ENCODE results near the gene CNPPD1.

Gene CNPPD1

DNA sequence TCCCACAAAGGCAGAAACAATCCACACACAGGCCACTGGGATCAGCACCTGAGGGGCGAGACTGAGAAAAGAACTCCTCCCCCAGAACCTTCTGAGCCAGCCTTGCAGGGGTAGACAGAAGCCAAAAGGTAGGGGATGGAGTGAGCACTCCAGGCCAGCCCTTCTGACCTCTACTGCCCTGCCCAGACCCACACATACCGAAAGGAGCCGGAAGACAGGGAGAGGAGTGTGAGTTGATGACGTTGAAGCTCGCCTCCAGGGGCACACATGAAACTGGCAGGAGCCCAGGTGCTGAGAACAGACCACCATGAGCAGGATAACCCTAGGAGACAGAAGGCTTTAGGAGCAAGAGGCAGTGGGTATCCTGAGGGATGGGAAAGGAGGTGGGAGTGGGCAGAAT lies 8.7 kb downstream of the CNPPD1 start:
- H3K4me3 ChIP-seq = no peak overlapping the region
- no peak overlapping the region for H3K27ac ChIP-seq

DNA sequence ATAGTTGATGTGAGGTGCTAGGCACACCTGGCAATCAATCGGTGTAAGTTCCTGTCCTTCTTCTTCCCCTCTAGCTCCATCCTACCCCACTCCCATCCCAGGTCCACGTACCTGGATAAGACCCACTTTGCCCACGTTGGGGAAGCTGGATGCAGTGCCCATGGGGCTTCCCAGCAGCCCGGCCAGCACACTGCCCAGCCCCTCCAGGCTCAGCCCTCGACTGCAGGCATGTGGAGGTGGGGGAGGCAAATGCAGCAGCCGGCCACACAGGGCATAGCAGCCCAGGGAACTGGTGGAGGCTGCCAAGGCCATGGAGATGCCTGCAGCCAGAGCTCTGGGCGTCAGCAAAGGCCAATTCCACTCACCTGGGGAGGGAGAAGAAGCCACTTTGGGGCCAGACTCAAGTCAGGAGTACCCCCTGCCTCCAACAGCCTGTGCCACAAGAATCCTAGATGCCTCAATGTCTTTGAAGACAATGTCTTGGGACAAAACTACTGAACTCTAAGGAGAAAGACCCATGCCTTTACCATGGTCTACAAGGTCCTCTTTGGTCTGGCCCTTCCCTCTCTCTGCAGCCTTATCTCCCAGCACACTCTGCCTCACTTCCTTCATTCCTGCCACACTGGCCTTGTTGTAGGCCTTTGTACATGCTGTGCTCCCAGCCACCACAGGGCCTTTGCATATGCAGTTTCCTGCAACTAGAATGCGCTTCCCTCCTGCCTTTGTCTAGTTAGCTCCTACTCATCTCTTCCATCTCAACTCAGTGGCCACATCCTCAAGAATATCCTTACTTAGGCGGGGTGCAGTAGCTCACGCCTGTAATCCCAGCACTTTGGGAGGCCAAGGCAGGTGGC lies 11.4 kb downstream of the CNPPD1 start:
- H3K4me3 ChIP-seq = no peak overlapping the region
- no peak overlapping the region for H3K27ac ChIP-seq

DNA sequence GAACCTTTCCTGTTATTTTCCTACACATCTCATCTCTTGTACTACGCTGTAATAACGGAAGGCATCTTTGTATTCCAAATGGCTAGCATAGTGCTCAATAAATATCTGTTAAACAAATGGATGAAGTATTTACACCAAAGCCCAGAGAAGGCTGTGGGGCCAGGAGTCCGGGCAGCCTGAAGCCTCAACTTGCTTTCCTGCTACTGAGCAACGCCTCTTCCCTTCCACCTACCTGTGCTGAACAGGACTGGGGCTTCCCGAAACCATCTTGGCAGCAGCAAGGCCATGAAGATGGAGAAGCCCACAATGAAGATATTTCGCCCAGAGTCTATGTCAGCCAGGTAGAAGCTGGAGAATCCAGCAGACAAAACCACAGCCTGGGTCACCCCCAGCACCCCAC lies 13.6 kb downstream of the CNPPD1 start:
- Histone ChIP-seq H3K27ac (no peak overlapping the region), H3K4me3 (no peak overlapping the region)

DNA sequence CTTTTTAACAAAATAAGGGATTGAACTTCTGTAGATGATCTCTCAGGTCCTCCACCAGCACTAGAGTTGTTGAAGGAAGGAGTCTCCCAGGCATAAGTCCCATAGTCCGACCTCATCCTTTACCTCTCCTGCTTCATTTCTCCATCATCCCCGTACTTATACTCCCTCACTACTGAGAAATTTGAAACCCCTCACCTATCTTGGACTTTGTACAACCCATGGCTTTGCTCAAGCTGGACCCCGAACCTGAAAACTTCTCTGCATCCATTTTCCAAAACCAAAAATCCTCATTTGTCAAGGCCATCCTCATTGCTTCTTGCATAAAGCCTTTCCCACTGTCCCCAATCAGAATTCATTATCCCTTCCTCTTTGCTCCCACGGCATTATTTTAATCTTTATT lies 15.6 kb downstream of the CNPPD1 start:
- Histone ChIP-seq H3K27ac (peak overlapping the region in 16 of 21 experiments; percentile 78 to 97 (median 89)), H3K4me3 (peak overlapping the region; percentile 50 to 73 (median 65))

- H3K4me3 ChIP-seq = peak within 1 kb of the TSS; percentile 50 to 73 (median 65)
- peak within 1 kb of the TSS; percentile 78 to 97 (median 88) for H3K27ac ChIP-seq
These were observed 16.3 kb downstream of the CNPPD1 start, which contains the start of gene NHEJ1 for GRCh38 chr2:219160186-219161017. Gene NHEJ1, minus strand, starts transcription at chr2:219160815. Its CDS starts 2,453 bp downstream, at chr2:219158362.

- peak overlapping the region in 19 of 21 experiments; percentile 78 to 97 (median 89) for H3K27ac ChIP-seq
- H3K4me3 ChIP-seq = peak overlapping the region; percentile 50 to 73 (median 65)
These were observed 16.9 kb downstream of the CNPPD1 start for GRCh38 chr2:219159771-219160185.

GRCh38 chr2:219158586-219158985 lies 18.1 kb downstream of the CNPPD1 start:
- Histone ChIP-seq H3K4me3 (no peak overlapping the region), H3K27ac (no peak overlapping the region)

- Histone ChIP-seq H3K4me3 (no peak overlapping the region), H3K27ac (no peak overlapping the region)
These were observed 18.7 kb downstream of the CNPPD1 start for GRCh38 chr2:219158025-219158424.

DNA sequence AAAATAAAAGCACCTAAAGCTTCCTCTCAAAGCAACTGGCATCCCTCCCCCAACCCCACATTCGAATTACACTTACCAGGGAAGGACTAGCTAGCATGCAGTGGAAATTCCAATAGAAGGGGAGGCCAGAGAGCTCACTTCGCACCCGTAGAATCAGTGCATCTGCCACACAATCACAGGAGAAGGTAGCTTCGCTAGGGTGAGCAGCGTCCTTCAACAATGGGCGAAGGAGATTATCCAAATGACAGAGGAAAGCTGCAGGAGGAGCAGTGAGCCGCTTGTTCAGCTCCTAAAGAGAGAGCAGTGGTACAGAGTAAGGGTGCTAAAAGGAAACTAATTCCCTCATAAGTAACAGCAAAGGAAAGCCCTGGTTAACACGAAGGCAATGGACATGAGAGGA lies 19.3 kb downstream of the CNPPD1 start:
- no peak overlapping the region for H3K27ac ChIP-seq
- H3K4me3 ChIP-seq = no peak overlapping the region

DNA sequence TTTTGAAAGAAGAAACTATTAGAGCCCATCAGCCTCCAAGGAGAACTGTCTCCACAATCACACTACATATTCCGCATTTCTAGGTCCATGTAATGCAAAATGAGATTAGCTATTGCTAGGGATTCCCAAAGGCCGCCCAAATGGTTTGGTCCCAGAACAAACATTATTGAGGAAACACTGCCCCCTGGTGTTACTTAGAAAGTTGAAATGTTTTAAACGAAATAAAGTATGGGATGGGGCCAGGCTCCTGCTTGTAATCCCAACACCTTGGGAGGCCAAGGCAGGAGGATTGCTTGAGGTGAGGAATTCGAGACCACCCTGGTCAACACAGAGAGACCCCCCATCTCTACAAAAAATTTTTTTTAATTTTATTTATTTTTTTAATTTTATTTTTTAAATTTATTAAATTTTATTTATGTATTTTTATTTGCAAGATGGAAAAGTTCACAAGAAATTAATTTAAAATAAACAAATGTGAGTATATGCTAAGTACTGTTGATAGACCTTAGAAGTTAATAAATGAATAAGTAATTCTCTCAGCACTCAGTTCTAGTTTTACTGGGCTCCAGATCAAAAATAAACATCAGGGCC lies 21.6 kb downstream of the CNPPD1 start:
- Histone ChIP-seq H3K27ac (no peak overlapping the region), H3K4me3 (no peak overlapping the region)

DNA sequence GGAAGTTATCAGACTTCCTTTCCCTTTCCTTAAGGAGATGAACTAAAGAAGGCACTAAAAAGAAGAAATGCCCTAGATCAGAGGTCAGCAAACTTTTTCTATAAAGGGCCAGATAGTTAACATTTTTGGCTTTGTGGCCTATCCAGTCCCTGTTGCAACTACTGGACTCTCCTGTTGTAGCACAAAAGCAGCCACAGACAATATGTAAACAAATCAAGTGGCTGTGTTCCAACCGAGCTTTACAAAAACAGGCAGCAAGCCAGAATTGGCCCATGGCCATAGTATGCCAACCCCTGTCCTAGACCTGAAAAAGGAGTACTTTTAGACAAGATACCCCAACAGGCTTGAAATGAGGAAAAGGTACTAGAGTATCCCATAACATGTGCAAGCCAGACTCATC lies 27.1 kb downstream of the CNPPD1 start:
- no peak overlapping the region for H3K4me3 ChIP-seq
- no peak overlapping the region for H3K27ac ChIP-seq

DNA sequence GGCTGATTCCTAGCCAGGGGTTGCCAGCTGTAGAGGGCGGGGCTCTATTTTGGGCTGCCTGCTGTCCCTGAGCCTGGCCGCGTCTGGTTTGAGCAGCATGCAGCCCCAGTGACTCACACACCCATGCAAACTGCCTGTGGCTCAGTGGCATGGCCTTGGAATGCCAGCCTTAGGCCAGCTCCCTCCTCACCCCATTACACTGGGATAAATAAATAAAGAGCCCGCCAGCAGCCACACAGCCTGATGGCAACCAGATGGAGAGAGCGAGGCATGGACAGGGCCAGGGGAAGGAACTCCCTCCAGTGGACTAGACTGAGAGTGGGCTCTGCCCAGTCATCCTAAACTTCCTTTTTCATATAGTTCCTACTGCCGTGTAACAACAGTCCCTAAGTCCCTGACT lies 34.4 kb downstream of the CNPPD1 start:
- Histone ChIP-seq H3K4me3 (no peak overlapping the region), H3K27ac (no peak overlapping the region)

DNA sequence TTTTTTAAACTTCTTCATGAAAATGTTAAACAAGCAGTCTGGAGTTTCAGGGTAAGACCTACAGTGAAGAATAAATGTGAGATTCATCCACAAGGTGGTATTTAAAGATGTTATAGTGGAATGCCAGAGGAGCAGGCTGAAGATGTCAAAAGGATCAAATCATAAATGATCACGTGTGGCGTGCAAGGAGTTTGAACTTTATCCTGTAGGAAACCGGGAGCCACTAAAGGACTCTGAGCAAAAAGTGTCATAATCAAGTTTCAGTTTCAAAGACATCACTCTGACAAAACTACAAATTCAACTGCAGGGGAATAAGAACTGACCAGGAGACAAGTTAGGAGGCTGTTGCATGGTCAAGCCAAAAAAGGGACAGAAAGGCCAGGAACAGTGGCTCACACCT lies 36.0 kb downstream of the CNPPD1 start:
- no peak overlapping the region for H3K27ac ChIP-seq
- no peak overlapping the region for H3K4me3 ChIP-seq

GRCh38 chr2:219133976-219134375 lies 42.7 kb downstream of the CNPPD1 start:
- Histone ChIP-seq H3K4me3 (no peak overlapping the region), H3K27ac (no peak overlapping the region)

- H3K4me3 ChIP-seq = no peak overlapping the region
- H3K27ac ChIP-seq = no peak overlapping the region
These were observed 45.0 kb downstream of the CNPPD1 start for GRCh38 chr2:219131744-219132143.

DNA sequence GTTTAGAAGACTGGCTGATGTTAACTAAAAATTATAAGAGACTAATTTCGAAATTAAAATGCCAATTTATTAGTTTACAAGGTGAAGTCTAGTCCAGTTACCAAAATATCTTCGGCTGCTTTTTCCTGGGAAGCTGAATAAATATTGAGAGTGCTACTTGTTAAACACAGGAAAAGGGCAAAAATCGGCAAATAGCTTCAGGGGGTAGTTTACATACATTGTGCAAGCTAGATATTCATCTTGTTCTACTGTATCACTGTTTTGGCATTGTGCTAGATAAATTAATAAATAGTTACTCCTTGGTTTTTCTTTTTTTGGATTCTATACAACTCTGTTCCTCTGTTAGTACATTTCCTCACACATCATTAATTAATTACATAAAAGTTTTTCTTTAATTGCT lies 45.4 kb downstream of the CNPPD1 start:
- no peak overlapping the region for H3K27ac ChIP-seq

GRCh38 chr2:219129589-219129988 lies 47.1 kb downstream of the CNPPD1 start:
- Histone ChIP-seq H3K27ac (no peak overlapping the region), H3K4me3 (no peak overlapping the region)

More for the DNA sequence above, 45.4 kb downstream of the CNPPD1 start:
- H3K4me3 ChIP-seq = no peak overlapping the region

DNA sequence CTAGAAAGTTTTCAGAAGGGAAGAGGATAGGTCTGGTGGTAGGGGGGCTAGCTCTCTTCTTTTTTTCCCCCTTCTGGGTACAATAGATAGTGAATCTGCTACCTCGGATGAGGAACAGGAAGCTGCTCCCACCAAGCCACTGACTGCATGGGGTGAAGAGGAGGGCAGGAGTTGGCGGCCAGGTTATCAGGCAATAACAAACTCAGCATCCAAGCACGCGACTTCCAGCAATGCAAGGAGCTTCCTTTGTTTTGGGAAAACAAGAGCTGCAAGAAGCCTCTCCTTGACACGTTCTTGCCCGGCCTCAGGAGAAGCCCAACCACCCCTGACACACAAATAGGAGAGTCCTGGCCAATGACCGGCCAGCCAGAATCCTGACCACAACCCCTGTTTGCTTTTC lies 48.3 kb downstream of the CNPPD1 start:
- Histone ChIP-seq H3K4me3 (no peak overlapping the region), H3K27ac (no peak overlapping the region)

GRCh38 chr2:219127037-219127635 lies 49.6 kb downstream of the CNPPD1 start:
- Histone ChIP-seq H3K27ac (no peak overlapping the region), H3K4me3 (no peak overlapping the region)

DNA sequence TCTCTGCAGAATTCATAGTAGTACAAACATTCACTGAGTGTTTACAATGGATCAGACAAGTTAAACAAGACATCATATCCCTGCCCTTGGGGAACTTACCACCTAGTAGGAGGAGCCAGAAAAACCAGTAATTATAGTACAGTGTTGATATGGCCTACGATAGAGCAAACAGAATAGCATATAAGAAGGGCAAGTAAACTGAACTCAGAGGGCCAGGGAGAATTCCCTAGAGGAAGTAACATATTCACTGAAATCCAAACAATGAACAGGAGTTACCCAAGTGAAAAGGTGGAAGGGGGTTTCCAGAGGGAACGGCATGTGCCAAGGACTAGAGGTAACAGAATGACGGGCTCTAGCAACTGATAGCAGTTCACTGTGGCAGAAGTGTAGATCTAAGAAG lies 50.2 kb downstream of the CNPPD1 start:
- Histone ChIP-seq H3K4me3 (no peak overlapping the region), H3K27ac (no peak overlapping the region)
